K562 (cell line): ENCODE measurements around the gene PDE4D.

Source experiments
- BRF2 ChIP-seq: IDR thresholded peaks from 3 replicates; pipeline ENCODE4 v1.6.1; 2011; ENCODE audit warnings: borderline replicate concordance, mild to moderate bottlenecking; ENCODE audit not compliant: insufficient read length, insufficient read depth
- CBX8 ChIP-seq: fragments of 200-600 bp; sonication (generic); IDR thresholded peaks from 2 replicates; pipeline ENCODE4 v1.6.1; 2012; ENCODE audit warnings: borderline replicate concordance, mixed run types, low read depth, mild to moderate bottlenecking, moderate library complexity, mixed read lengths, low read length, control low read depth, inconsistent platforms; ENCODE audit not compliant: poor library complexity, severe bottlenecking; ENCODE audit errors: extremely low read depth
- CTCF ChIP-seq, 3 experiments: IDR thresholded peaks in 2 of 3; conservative IDR thresholded peaks in 1 of 3; 2 replicates each; pipeline ENCODE4 v1.5.1; 2011 to 2012; ENCODE audit warnings: low read length in 3 of 3, mild to moderate bottlenecking in 3 of 3, control low read depth in 2 of 3, improper control_type of control experiment in 1 of 3, inconsistent platforms in 1 of 3, low read depth in 1 of 3, mixed read lengths in 1 of 3, moderate library complexity in 1 of 3; ENCODE audit not compliant: insufficient read depth in 2 of 3
- E2F5 ChIP-seq: sonication (generic); formaldehyde crosslinking; IDR thresholded peaks from 2 replicates; pipeline ENCODE4 v1.8.0; 2022; ENCODE audit warnings: mild to moderate bottlenecking, missing genetic modification reagents
- FOXJ3 ChIP-seq: sonication (generic); formaldehyde crosslinking; IDR thresholded peaks from 2 replicates; pipeline ENCODE4 v1.4.0; 2020; ENCODE audit warnings: mild to moderate bottlenecking, missing genetic modification reagents
- MAX ChIP-seq: sonication (generic); formaldehyde crosslinking; IDR thresholded peaks from 2 replicates; pipeline ENCODE4 v1.9.0; 2022; ENCODE audit warnings: mild to moderate bottlenecking, missing genetic modification reagents
- MXI1 ChIP-seq: IDR thresholded peaks from 2 replicates; pipeline ENCODE4 v1.6.1; 2011; ENCODE audit warnings: low read depth, mild to moderate bottlenecking, improper control_type of control experiment, low read length
- RAD21 ChIP-seq, 2 experiments: fragments of 250-450 bp in 1 of 2; fragments of 450-650 bp in 1 of 2; sonication (Bioruptor Pico) in 1 of 2; formaldehyde crosslinking in 1 of 2; IDR thresholded peaks in 1 of 2; conservative IDR thresholded peaks in 1 of 2; 2 replicates each; pipeline versions ENCODE4 v1.4.0 to v1.8.0; 2020 to 2022; ENCODE audit warnings: mild to moderate bottlenecking in 2 of 2, moderate library complexity in 1 of 2
- REST ChIP-seq, 2 experiments: fragments of 450-650 bp; formaldehyde crosslinking in 1 of 2; IDR thresholded peaks; 2 replicates each; pipeline versions ENCODE4 v1.4.0 to v1.6.1; 2014 to 2020; ENCODE audit warnings: mild to moderate bottlenecking in 2 of 2, borderline replicate concordance in 1 of 2, low read depth in 1 of 2
- SP2 ChIP-seq: IDR thresholded peaks from 2 replicates; pipeline ENCODE4 v1.6.1; 2011; ENCODE audit warnings: mild to moderate bottlenecking, low read depth, low read length, moderate library complexity; ENCODE audit not compliant: poor library complexity, severe bottlenecking; ENCODE audit errors: extremely low read depth
- ZMIZ1 ChIP-seq, 2 experiments: fragments of 150-350 bp in 1 of 2; IDR thresholded peaks; 2 replicates each; pipeline ENCODE4 v1.6.1; 2012 to 2016; ENCODE audit warnings: low read depth in 2 of 2, low read length in 2 of 2, mild to moderate bottlenecking in 1 of 2, moderate library complexity in 1 of 2

DNA sequence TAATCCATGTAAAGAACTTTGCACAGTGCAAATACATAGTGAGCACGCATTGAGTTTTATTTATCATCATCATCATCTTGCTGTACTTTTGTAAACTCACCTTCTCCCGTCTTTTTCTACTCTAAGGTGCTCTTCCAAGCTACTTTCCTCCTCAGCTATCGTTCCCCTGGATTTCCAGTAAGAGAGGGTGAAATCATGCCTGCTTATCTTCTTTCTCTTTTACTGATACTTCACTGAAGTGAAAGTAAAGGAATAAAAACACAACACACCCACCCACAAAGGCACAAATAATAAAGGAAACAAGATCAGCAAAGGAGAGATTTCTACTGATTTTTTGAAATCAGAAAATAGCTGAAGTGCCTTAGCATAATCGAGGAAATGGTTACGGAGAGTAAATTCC, 800.8 kb downstream of the PDE4D start:
- no peak for TF ChIP-seq REST (IDR thresholded peaks at IDR 0.05; ENCODE audit: borderline replicate concordance)
- TF ChIP-seq REST (CRISPR knock-in tag; IDR thresholded peaks at IDR 0.05; ENCODE audit: low read depth) = no peak
- TF ChIP-seq MAX (CRISPR knock-in tag) = no peak
- no peak for TF ChIP-seq MXI1
- no peak for TF ChIP-seq E2F5 (CRISPR knock-in tag)
- TF ChIP-seq ZMIZ1 (IDR thresholded peaks at IDR 0.05; ENCODE audit: low read depth in 2 of 2, low read length in 2 of 2) = no peak
- no peak for TF ChIP-seq BRF2
- TF ChIP-seq SP2 = no peak
- TF ChIP-seq CBX8 = no peak
- no peak for TF ChIP-seq RAD21 (CRISPR knock-in tag; conservative IDR thresholded peaks at IDR 0.05 in 1 of 2, IDR thresholded peaks at IDR 0.05 in 1 of 2)
- TF ChIP-seq CTCF (IDR thresholded peaks at IDR 0.05 in 2 of 3, conservative IDR thresholded peaks at IDR 0.05 in 1 of 3; ENCODE audit: insufficient read depth in 2 of 3, low read depth in 1 of 3, low read length in 3 of 3) = no peak
- no peak for TF ChIP-seq FOXJ3
